ENCODE results near the gene MED16.

The MED16 gene

DNA sequence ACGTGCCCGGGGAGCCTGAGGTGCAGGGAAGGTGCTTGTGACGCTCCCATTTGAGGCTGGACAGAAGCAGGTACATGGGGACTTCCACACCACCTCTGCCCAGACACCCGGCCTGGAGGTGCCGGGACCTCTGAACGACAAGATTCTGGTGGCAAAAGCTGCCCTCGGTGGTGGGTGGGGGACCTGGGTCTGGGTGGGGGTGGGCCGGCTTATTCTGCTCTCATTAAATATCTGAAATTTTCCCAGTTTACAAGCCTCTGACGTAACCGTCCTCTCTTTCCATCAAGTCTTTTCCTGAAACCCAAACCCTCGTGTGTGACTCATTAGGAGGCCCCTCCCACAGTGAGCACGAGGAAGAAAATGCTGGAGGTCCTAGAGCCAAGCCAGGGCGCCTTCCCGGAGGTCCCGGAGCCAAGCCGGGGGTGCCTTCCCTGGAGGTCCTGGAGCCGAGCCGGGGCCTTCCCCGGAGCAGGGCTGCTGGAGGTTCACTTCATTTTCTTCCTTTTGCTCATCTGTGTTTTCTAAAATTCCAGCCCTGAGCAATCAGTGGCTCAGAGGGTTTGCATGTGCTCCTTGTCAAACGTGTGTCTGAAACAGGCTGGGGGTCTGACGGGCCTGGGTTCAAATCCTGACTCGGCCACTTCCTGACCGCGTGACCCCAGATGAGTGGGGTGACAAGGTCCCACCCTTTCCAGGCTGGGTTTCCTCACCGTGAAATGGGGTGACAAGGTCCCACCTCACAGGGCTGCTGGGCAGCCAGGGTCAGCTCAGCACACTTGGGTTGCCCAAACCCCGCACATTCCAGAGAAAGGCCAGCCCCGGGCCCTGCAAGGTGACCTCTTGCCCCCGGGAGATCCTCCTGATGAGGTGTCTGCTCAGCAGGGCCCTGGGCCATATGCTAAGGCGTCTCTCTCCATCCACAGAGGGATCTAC is 23.5 kb downstream of the MED16 start:
- Histone ChIP-seq H3K27ac (peak overlapping the region; percentile 89), H3K36me3 (ENCODE audit: insufficient read depth, low read length) (peaks cover 27% of the 10 kb centered on the region), H3K9me3 (ENCODE audit: low read depth, low read length) (no peaks in the 10 kb centered on the region), H3K9ac (ENCODE audit: insufficient read length) (peak overlapping the region; percentile 27), H3K4me3 (0 out of 2 replicates have a peak overlapping the region, but pooled peaks have one; percentile 4)
- TF ChIP-seq EZH2 (IDR thresholded peaks at IDR 0.05) (no peak), FOXP2 (optimal IDR thresholded peaks at IDR 0.05; ENCODE audit: control extremely low read depth, extremely low read length, insufficient read depth) (no peak), POLR2AphosphoS5 (IDR thresholded peaks at IDR 0.05; ENCODE audit: borderline replicate concordance, low read depth, low read length) (no peak)
- DNase-seq (ENCODE audit: low read depth, low spot score), result peak; percentile 52

- Histone ChIP-seq H3K27ac (peak overlapping the region; percentile 89), H3K9ac (ENCODE audit: insufficient read length) (no peak overlapping the region), H3K36me3 (ENCODE audit: insufficient read depth, low read length) (peaks cover 27% of the 10 kb centered on the region), H3K9me3 (ENCODE audit: low read depth, low read length) (no peaks in the 10 kb centered on the region), H3K4me3 (no peak overlapping the region)
- TF ChIP-seq POLR2AphosphoS5 (IDR thresholded peaks at IDR 0.05; ENCODE audit: borderline replicate concordance, low read depth, low read length) (no peak; the same call in 1 of the 2 replicates), EZH2 (IDR thresholded peaks at IDR 0.05) (no peak), FOXP2 (optimal IDR thresholded peaks at IDR 0.05; ENCODE audit: control extremely low read depth, extremely low read length, insufficient read depth) (no peak)
- DNase-seq (ENCODE audit: low read depth, low spot score), result no peak
These were observed 24.3 kb downstream of the MED16 start for GRCh38 chr19:868458-869244.

- no peak for DNase-seq (ENCODE audit: low read depth, low spot score)
- H3K27ac ChIP-seq, result peak overlapping the region; percentile 56
- H3K4me3 ChIP-seq, result 0 out of 2 replicates have a peak overlapping the region, but pooled peaks have one; percentile 26
- TF ChIP-seq FOXP2 (optimal IDR thresholded peaks at IDR 0.05; ENCODE audit: control extremely low read depth, extremely low read length, insufficient read depth) (no peak), POLR2AphosphoS5 (IDR thresholded peaks at IDR 0.05; ENCODE audit: borderline replicate concordance, low read depth, low read length) (no peak; the same call in 1 of the 2 replicates), EZH2 (IDR thresholded peaks at IDR 0.05) (no peak)
- no peak overlapping the region for H3K9ac ChIP-seq (ENCODE audit: insufficient read length)
- no peaks in the 10 kb centered on the region for H3K9me3 ChIP-seq (ENCODE audit: low read depth, low read length)
- H3K36me3 ChIP-seq (ENCODE audit: insufficient read depth, low read length), result peaks cover 27% of the 10 kb centered on the region
These were observed 25.0 kb downstream of the MED16 start for GRCh38 chr19:867855-868457.

DNA sequence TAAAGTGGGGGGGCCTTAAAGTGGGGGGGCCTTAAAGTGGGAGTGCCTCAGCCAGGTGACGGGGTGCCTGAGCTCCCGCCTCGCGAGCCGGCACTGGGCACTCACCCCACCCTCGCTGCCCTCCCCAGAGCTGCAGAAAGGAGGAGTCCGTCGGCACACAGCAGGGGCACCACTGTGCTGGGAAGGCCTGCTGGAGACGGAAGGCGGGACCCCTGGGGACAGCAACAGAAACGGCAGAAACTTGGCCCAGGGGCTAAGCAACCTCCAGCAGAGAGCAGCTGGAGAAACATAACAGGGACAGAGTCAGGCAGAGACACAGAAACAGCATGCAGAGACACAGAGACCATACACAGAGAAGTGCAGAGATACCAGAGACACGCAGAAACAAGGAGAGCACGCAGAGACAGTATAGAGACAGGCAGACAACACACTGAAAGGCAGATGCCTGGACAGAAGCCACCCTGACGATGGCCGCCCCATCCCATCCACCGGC is 25.6 kb downstream of the MED16 start:
- no peak for DNase-seq (ENCODE audit: low read depth, low spot score)

DNA sequence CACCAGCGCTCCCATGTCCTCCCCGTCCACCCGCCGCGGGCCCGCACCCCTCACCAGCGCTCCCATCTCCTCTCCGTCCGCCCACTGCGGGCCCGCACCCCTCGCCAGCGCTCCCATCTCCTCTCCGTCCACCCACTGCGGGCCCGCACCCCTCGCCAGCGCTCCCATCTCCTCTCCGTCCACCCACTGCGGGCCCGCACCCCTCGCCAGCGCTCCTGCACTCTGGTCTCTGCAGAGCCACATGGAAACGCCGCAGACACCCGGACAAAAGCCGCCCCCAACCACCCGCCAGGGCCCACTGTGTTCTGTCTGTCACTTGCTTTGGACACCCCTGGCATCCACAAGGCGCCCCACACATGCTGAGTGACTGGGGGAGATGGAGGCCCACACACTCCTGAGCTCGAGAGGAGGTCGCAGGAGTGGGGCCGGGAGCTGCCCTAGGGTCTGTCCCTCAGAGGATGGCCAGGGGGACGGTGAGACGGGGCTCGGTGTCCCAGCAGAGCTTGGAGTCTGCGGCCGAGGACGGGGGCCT is 26.2 kb downstream of the MED16 start:
- no peak overlapping the region for H3K9ac ChIP-seq (ENCODE audit: insufficient read length)

More for the DNA sequence above, 25.6 kb downstream of the MED16 start:
- H3K9ac ChIP-seq (ENCODE audit: insufficient read length), result no peak overlapping the region
- H3K4me3 ChIP-seq, result 0 out of 2 replicates have a peak overlapping the region, but pooled peaks have one; percentile 26
- H3K9me3 ChIP-seq (ENCODE audit: low read depth, low read length), result no peaks in the 10 kb centered on the region
- H3K36me3 ChIP-seq (ENCODE audit: insufficient read depth, low read length), result peaks cover 27% of the 10 kb centered on the region
- H3K27ac ChIP-seq, result peak overlapping the region; percentile 56
- TF ChIP-seq FOXP2 (optimal IDR thresholded peaks at IDR 0.05; ENCODE audit: control extremely low read depth, extremely low read length, insufficient read depth) (no peak), EZH2 (IDR thresholded peaks at IDR 0.05) (no peak), POLR2AphosphoS5 (IDR thresholded peaks at IDR 0.05; ENCODE audit: borderline replicate concordance, low read depth, low read length) (no peak)

DNA sequence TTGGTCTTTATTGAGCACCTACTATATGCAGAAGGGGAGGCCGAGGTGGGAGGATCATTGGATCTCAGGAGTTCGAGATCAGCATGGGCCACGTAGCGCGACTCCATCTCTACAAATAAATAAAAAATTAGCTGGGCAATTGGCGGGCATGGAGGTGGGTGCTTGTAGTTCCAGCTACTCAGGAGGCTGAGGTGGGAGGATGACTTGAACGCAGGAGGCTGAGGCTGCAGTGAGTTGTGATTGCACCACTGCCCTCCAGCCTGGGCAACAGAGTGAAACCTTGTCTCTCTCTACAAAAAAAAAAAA is 29.7 kb downstream of the MED16 start:
- H3K27ac ChIP-seq, result no peak overlapping the region
- no peak for TF ChIP-seq POLR2AphosphoS5 (IDR thresholded peaks at IDR 0.05; ENCODE audit: borderline replicate concordance, low read depth, low read length)
- TF ChIP-seq EZH2 (IDR thresholded peaks at IDR 0.05), result no peak
- no peak for TF ChIP-seq FOXP2 (optimal IDR thresholded peaks at IDR 0.05; ENCODE audit: control extremely low read depth, extremely low read length, insufficient read depth)
- no peak for DNase-seq (ENCODE audit: low read depth, low spot score)
- H3K9me3 ChIP-seq (ENCODE audit: low read depth, low read length), result no peaks in the 10 kb centered on the region
- H3K9ac ChIP-seq (ENCODE audit: insufficient read length), result no peak overlapping the region
- H3K4me3 ChIP-seq, result no peak overlapping the region
- peaks cover 7% of the 10 kb centered on the region; the same call in 1 of the 2 replicates for H3K36me3 ChIP-seq (ENCODE audit: insufficient read depth, low read length)

More for the DNA sequence above, 26.2 kb downstream of the MED16 start:
- Histone ChIP-seq H3K27ac (peak overlapping the region; percentile 56), H3K4me3 (no peak overlapping the region), H3K9me3 (ENCODE audit: low read depth, low read length) (no peaks in the 10 kb centered on the region), H3K36me3 (ENCODE audit: insufficient read depth, low read length) (peaks cover 27% of the 10 kb centered on the region)
- DNase-seq (ENCODE audit: low read depth, low spot score), result no peak
- TF ChIP-seq POLR2AphosphoS5 (IDR thresholded peaks at IDR 0.05; ENCODE audit: borderline replicate concordance, low read depth, low read length) (no peak), FOXP2 (optimal IDR thresholded peaks at IDR 0.05; ENCODE audit: control extremely low read depth, extremely low read length, insufficient read depth) (no peak), EZH2 (IDR thresholded peaks at IDR 0.05) (no peak)

DNA sequence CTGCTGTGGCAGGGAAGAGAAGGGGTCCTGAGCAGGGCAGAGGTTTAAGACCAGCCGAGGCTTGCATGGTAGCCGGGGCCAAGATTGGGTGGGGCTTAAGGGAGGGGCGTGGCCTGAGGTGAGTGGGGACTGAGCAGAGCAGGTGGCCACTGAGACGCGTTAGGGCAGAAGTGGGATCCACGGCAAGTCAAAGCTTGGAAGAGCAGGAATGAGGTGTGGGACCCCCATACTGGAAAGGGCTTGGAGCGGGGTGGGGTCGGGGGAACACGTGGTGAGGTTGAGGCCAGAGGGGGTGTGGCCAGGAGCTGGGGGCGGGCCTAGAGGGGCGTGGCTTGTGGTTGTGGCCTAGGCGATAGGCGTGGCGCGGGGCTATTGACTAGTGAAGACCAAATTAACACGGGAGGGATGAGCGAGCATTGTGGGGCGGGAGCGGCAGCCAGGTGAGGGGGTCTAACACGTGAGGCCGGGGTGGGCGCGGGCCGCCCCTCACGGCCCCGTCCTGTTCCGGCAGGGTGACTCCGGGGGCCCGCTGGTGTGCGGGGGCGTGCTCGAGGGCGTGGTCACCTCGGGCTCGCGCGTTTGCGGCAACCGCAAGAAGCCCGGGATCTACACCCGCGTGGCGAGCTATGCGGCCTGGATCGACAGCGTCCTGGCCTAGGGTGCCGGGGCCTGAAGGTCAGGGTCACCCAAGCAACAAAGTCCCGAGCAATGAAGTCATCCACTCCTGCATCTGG is 30.2 kb downstream of the MED16 start:
- DNase-seq (ENCODE audit: low read depth, low spot score), result no peak
- Histone ChIP-seq H3K9me3 (ENCODE audit: low read depth, low read length) (no peaks in the 10 kb centered on the region), H3K4me3 (no peak overlapping the region), H3K36me3 (ENCODE audit: insufficient read depth, low read length) (peaks cover 2% of the 10 kb centered on the region; the same call in 1 of the 2 replicates), H3K27ac (no peak overlapping the region), H3K9ac (ENCODE audit: insufficient read length) (no peak overlapping the region)
- TF ChIP-seq EZH2 (IDR thresholded peaks at IDR 0.05) (no peak), POLR2AphosphoS5 (IDR thresholded peaks at IDR 0.05; ENCODE audit: borderline replicate concordance, low read depth, low read length) (no peak)
